NOMO-1 (cell line): Measurements from ENCODE around the gene ZNF148.

Experiments
- DNase-seq, 2 experiments: peaks; one replicate each; lab custom pipeline; 2025; ENCODE audit not compliant: unreplicated experiment in 2 of 2; lab: John Stamatoyannopoulos, UW

ZNF148 gene

GRCh38 chr3:125289429-125289981 is 85.6 kb downstream of the ZNF148 start:
- DNase-seq, result peak in 1 of 2 experiments; percentile 30

GRCh38 chr3:125287248-125287647 is 87.9 kb downstream of the ZNF148 start:
- DNase-seq, result no peak

GRCh38 chr3:125281381-125281780 is 93.7 kb downstream of the ZNF148 start:
- DNase-seq, result no peak

GRCh38 chr3:125280668-125281361 is 94.3 kb downstream of the ZNF148 start:
- DNase-seq, result no peak

GRCh38 chr3:125278155-125278554 is 97.0 kb downstream of the ZNF148 start:
- DNase-seq, result no peak

- no peak for DNase-seq
Observed at GRCh38 chr3:125271127-125271526, 104.0 kb downstream of the ZNF148 start.

- no peak for DNase-seq
Observed at GRCh38 chr3:125267460-125267859, 107.7 kb downstream of the ZNF148 start.

- DNase-seq, result no peak
Observed at GRCh38 chr3:125266971-125267370, 108.2 kb downstream of the ZNF148 start.

GRCh38 chr3:125262161-125262560 is 113.0 kb downstream of the ZNF148 start:
- DNase-seq, result no peak

GRCh38 chr3:125261031-125261430 is 114.1 kb downstream of the ZNF148 start:
- DNase-seq, result no peak

- no peak for DNase-seq
Observed at GRCh38 chr3:125260158-125260557, 115.0 kb downstream of the ZNF148 start.

GRCh38 chr3:125257536-125257935 is 117.6 kb downstream of the ZNF148 start:
- DNase-seq, result peak; percentile 89 to 95

GRCh38 chr3:125256675-125257074 is 118.5 kb downstream of the ZNF148 start:
- no peak for DNase-seq

GRCh38 chr3:125250973-125251372 is 124.2 kb downstream of the ZNF148 start:
- DNase-seq, result no peak

GRCh38 chr3:125246237-125246636 is 128.9 kb downstream of the ZNF148 start:
- no peak for DNase-seq

- no peak for DNase-seq
Observed at GRCh38 chr3:125245521-125245920, 129.6 kb downstream of the ZNF148 start.

- peak; percentile 20 to 35 for DNase-seq
Observed at GRCh38 chr3:125240496-125240895, 134.6 kb downstream of the ZNF148 start.

GRCh38 chr3:125239266-125239665 is 135.9 kb downstream of the ZNF148 start:
- no peak for DNase-seq

- DNase-seq, result peak in 1 of 2 experiments; percentile 15
Observed at GRCh38 chr3:125238759-125239158, 136.4 kb downstream of the ZNF148 start.

GRCh38 chr3:125236331-125236903 is 138.7 kb downstream of the ZNF148 start:
- DNase-seq, result peak; percentile 24 to 38

- no peak for DNase-seq
Observed at GRCh38 chr3:125234831-125235230, 140.3 kb downstream of the ZNF148 start.

- DNase-seq, result no peak
Observed at GRCh38 chr3:125232401-125232800, 142.7 kb downstream of the ZNF148 start.
